AG04449 (cell line): ENCODE data around the gene SLC12A8.

Experiments
- CTCF ChIA-PET: fragments of 350-600 bp; formaldehyde crosslinking; extraction: SDS; loops from one replicate; lab custom pipeline; 2021; ENCODE audit warnings: antibody characterized with exemption; lab: Yijun Ruan, JAX
- POLR2A ChIA-PET: fragments of 400-600, 350-600 bp; formaldehyde crosslinking; extraction: SDS; loops from one replicate; lab custom pipeline; 2020; ENCODE audit warnings: antibody characterized with exemption, inconsistent platforms; lab: Yijun Ruan, JAX
- DNase-seq: peaks from one replicate; pipeline ENCODE4 v3.0.0-alpha.2; 2010; ENCODE audit warnings: low read depth, low spot score
- H3K4me3 ChIP-seq: 2 replicates; pipeline ENCODE4 v1.5.1; 2011; ENCODE audit warnings: low read depth, mild to moderate bottlenecking, control low read depth, low read length
- TF ChIP-seq, protein P1 (sequence below): IDR thresholded peaks from one replicate; pipeline ENCODE4 v1.5.1; 2011; ENCODE audit warnings: mild to moderate bottlenecking, moderate library complexity, low read length, control low read depth, inconsistent platforms; ENCODE audit not compliant: insufficient read depth; ENCODE audit errors: missing control alignments

SLC12A8 gene

GRCh38 chr3:125203731-125204130 is 8.8 kb downstream of the SLC12A8 start:
- no peak overlapping the region for H3K4me3 ChIP-seq
- CTCF ChIA-PET: interaction anchor here (0.6 to 2.5 kb wide), 3 partner anchors 22 to 58 kb away, joined by 3 to 8 read pairs (median 3); no protein-coding TSS in a partner anchor
- TF ChIP-seq, protein P1, sequence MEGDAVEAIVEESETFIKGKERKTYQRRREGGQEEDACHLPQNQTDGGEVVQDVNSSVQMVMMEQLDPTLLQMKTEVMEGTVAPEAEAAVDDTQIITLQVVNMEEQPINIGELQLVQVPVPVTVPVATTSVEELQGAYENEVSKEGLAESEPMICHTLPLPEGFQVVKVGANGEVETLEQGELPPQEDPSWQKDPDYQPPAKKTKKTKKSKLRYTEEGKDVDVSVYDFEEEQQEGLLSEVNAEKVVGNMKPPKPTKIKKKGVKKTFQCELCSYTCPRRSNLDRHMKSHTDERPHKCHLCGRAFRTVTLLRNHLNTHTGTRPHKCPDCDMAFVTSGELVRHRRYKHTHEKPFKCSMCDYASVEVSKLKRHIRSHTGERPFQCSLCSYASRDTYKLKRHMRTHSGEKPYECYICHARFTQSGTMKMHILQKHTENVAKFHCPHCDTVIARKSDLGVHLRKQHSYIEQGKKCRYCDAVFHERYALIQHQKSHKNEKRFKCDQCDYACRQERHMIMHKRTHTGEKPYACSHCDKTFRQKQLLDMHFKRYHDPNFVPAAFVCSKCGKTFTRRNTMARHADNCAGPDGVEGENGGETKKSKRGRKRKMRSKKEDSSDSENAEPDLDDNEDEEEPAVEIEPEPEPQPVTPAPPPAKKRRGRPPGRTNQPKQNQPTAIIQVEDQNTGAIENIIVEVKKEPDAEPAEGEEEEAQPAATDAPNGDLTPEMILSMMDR: no peak
- POLR2A ChIA-PET: no interaction called here
- DNase-seq: no peak

DNA sequence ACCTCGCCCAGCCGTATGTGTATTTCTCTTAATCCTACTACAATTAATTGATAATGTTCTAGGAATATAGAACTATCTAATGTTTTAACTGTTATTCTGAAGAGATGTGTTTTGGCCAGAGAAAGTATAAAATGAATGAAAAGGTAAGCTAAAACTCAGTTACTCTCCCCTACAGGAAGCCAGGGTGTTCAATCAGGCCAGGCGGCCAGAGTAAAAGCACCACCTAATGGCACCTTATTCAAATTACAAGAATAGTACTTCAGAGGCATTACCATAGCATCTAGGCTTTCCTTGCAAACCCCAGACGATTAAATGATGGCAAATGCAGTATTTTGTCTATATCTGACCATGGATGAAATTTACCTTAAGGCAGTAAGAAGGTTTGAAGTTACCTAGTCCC is 10.4 kb downstream of the SLC12A8 start:
- DNase-seq: no peak
- TF ChIP-seq, protein P1: no peak
- ChIA-PET CTCF (interaction anchor here (0.9 to 2.5 kb wide), 2 partner anchors 11 to 34 kb away, joined by 3 to 8 read pairs; no protein-coding TSS in a partner anchor), POLR2A (no interaction called here)
- H3K4me3 ChIP-seq: no peak overlapping the region

GRCh38 chr3:125200731-125201139 is 11.8 kb downstream of the SLC12A8 start:
- TF ChIP-seq, protein P1: no peak
- CTCF ChIA-PET: no interaction called here
- POLR2A ChIA-PET: no interaction called here
- H3K4me3 ChIP-seq: no peak overlapping the region
- no peak for DNase-seq

- TF ChIP-seq, protein P1: peak; percentile 9
- peak; percentile 49 for DNase-seq
- POLR2A ChIA-PET: interaction anchor here (0.6 to 1.1 kb wide), 2 partner anchors 150 to 180 kb away, joined by 3 read pairs; no protein-coding TSS in a partner anchor
- CTCF ChIA-PET: interaction anchor here (0.6 to 1.4 kb wide), 5 partner anchors 9 to 268 kb away, joined by 3 to 4 read pairs (median 3); no protein-coding TSS in a partner anchor
- no peak overlapping the region for H3K4me3 ChIP-seq
Observed at GRCh38 chr3:125194849-125195601, 17.5 kb downstream of the SLC12A8 start.

DNA sequence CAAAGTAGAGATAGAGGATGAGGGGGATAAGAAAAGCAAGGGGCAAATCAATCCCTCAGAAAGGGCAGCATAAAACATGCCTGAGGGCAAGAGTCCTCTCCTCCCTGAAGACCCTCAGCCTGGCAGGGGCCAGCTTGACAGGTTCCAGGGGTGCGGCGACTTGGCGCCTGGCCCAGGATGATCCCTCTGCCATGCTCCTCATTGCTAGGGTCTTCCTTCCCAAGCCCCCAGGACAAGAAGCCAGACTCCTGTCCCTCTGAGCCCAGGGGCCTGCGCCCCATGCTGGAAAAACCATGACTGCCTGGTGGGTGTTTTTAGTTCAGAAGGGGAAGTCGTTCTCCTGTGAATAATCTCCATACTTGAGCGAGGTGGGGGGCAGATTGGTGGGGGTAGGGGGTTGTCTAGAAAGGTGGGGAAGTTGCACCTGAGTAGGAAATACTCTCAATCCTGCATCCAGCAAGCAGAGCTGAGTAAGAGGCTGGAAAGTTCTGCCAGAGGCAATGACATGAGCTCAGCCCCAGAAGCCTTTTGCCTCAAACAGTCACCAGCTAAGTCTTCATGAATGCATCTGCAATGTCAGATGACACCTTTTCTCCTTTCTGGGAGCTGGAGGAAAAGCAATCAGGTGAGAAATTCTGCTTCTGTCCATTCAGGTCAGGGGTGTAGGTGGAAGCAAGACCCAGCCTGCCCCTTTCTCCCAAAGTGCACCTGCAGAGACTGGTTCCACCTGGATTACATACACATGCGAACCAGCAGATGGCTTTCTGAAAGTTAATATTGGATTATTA is 18.3 kb downstream of the SLC12A8 start:
- no peak overlapping the region for H3K4me3 ChIP-seq
- CTCF ChIA-PET: interaction anchor here (0.6 to 1.7 kb wide), 7 partner anchors 8 to 393 kb away, joined by 3 to 4 read pairs (median 3); no protein-coding TSS in a partner anchor
- TF ChIP-seq, protein P1: no peak
- POLR2A ChIA-PET: interaction anchor here (1.1 kb wide), 1 partner anchor 180 kb away, joined by 3 read pairs; no protein-coding TSS in a partner anchor
- DNase-seq: no peak
